ENCODE results near the gene DCTN3. TPM values are rescaled to one million over a fixed set of nuclear protein-coding genes. Genes with fewer than 3 reads are reported as not detected.

Gene DCTN3
- total and polyA plus RNA-seq, 12 donors: 30.5 to 143 (median 127) TPM

- TF ChIP-seq, protein P1, sequence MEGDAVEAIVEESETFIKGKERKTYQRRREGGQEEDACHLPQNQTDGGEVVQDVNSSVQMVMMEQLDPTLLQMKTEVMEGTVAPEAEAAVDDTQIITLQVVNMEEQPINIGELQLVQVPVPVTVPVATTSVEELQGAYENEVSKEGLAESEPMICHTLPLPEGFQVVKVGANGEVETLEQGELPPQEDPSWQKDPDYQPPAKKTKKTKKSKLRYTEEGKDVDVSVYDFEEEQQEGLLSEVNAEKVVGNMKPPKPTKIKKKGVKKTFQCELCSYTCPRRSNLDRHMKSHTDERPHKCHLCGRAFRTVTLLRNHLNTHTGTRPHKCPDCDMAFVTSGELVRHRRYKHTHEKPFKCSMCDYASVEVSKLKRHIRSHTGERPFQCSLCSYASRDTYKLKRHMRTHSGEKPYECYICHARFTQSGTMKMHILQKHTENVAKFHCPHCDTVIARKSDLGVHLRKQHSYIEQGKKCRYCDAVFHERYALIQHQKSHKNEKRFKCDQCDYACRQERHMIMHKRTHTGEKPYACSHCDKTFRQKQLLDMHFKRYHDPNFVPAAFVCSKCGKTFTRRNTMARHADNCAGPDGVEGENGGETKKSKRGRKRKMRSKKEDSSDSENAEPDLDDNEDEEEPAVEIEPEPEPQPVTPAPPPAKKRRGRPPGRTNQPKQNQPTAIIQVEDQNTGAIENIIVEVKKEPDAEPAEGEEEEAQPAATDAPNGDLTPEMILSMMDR (IDR thresholded peaks at IDR 0.05): no peak
- no peak for ATAC-seq
- no peaks in the 10 kb centered on the region for H3K27me3 ChIP-seq
- H3K4me1 ChIP-seq: peaks cover 21 to 76% (median 67%) of the 10 kb centered on the region in 9 donors
- H3K36me3 ChIP-seq: peaks cover 0 to 31% (median 13%) of the 10 kb centered on the region in 9 donors
- peak overlapping the region in 6 of 10 donors; percentile 76 to 93 (median 86) for H3K27ac ChIP-seq
- no peaks in the 10 kb centered on the region for H3K9me3 ChIP-seq
- 50 to 60% methylated on average over 5 of the region's 5 CpGs for WGBS, 2 donors
- H3K4me3 ChIP-seq: no peak overlapping the region
- DNase-seq: no peak
- intact Hi-C loops (cut with DNase I): no loop called here
These were observed 30.5 kb upstream of the DCTN3 start for GRCh38 chr9:34650816-34651215.

- H3K9me3 ChIP-seq: no peaks in the 10 kb centered on the region
- WGBS, 2 donors: 88 to 92% methylated on average over 8 of the region's 8 CpGs
- peaks cover 13 to 56% (median 49%) of the 10 kb centered on the region in 9 donors for H3K4me1 ChIP-seq
- no peaks in the 10 kb centered on the region for H3K27me3 ChIP-seq
- ATAC-seq (no peak), DNase-seq (no peak)
- H3K27ac ChIP-seq: no peak overlapping the region
- TF ChIP-seq, protein P1 (IDR thresholded peaks at IDR 0.05): no peak
- peaks cover 0 to 31% (median 13%) of the 10 kb centered on the region in 9 donors for H3K36me3 ChIP-seq
- intact Hi-C loops (cut with DNase I): loop anchor here in 1 of 10 donors (2.0 kb wide), 1 partner anchor 16 kb away; no protein-coding TSS in a partner anchor
- no peak overlapping the region for H3K4me3 ChIP-seq
These were observed 28.4 kb upstream of the DCTN3 start for GRCh38 chr9:34648673-34649072.

DNA sequence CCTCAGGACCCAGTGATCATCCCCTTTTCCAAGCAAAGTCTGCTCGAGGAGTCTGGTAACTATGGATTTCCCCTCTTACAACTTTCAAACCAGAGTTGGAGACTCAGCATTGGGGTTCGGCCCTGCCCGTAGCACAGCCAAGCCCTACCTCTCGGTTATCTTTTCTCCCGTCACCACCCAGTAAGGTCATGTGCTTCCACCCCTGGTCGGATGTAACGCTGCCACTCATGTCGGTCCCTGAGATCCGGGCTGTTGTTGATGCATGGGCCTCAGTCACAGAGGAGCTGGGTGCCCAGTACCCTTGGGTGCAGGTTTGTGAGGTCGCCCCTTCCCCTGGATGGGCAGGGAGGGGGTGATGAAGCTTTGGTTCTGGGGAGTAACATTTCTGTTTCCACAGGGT is 27.4 kb upstream of the DCTN3 start:
- ATAC-seq (no peak), DNase-seq (no peak)
- intact Hi-C loops (cut with DNase I): loop anchor here in 1 of 10 donors (2.0 kb wide), 1 partner anchor 17 kb away; no protein-coding TSS in a partner anchor
- H3K4me1 ChIP-seq: peaks cover 9 to 46% (median 39%) of the 10 kb centered on the region in 9 donors
- peak overlapping the region in 9 of 10 donors; percentile 84 to 97 (median 92) for H3K27ac ChIP-seq
- H3K36me3 ChIP-seq: peaks cover 0 to 31% (median 13%) of the 10 kb centered on the region in 9 donors
- TF ChIP-seq, protein P1 (IDR thresholded peaks at IDR 0.05): no peak
- no peaks in the 10 kb centered on the region for H3K9me3 ChIP-seq
- H3K27me3 ChIP-seq: no peaks in the 10 kb centered on the region
- peak overlapping the region; percentile 52 to 93 (median 72) for H3K4me3 ChIP-seq
- WGBS, 2 donors: 36 to 45% methylated on average over 10 of the region's 10 CpGs

GRCh38 chr9:34647084-34647403 is 26.7 kb upstream of the DCTN3 start:
- intact Hi-C loops (cut with DNase I): no loop called here
- DNase-seq: no peak
- 1 to 2% methylated on average over 8 of the region's 8 CpGs for WGBS, 2 donors

More at GRCh38 chr9:34647084-34647403, 26.7 kb upstream of the DCTN3 start:
- TF ChIP-seq, protein P1 (IDR thresholded peaks at IDR 0.05): no peak
- Histone ChIP-seq H3K27ac (peak overlapping the region; percentile 84 to 97 (median 91)), H3K27me3 (no peaks in the 10 kb centered on the region), H3K9me3 (no peaks in the 10 kb centered on the region), H3K4me3 (peak overlapping the region; percentile 52 to 93 (median 72)), H3K4me1 (peaks cover 9 to 40% (median 34%) of the 10 kb centered on the region in 9 donors), H3K36me3 (peaks cover 0 to 31% (median 13%) of the 10 kb centered on the region in 9 donors)
- ATAC-seq: peak in 1 of 8 donors; percentile 2

All from heart right ventricle (tissue), 16 donors.